Medulla oblongata (tissue), 1 donor: ENCODE measurements around the gene IFT80.
"Not testable (repeated sequence)": the region's sequence is repeated elsewhere in the genome, so short reads cannot be mapped to it uniquely, and the experiment has no call there.

ENCODE experiments used
- DNase-seq: peaks from one replicate; pipeline ENCODE4 v3.0.0-alpha.2; 2015; ENCODE audit errors: extremely low spot score

The IFT80 gene

DNA sequence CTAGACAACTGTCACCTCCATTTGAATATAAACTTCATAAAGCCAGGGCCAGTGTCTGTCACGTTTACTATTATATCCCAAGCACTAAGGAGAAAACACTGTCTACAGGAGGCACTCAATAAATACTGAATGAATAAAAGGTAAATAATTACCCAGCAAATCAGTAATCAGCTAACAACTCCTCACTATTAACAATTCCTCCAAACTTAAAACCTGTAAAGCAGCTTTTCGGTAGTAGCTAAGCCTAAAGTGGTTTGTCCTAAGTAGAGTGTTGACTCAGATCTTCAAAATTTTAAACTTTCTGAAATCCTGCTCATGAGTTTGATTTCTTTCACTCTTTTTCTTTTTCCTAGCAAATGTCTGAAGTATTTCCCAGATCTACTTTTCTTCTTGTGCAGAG is 133.9 kb downstream of the IFT80 start:
- DNase-seq: no peak

DNA sequence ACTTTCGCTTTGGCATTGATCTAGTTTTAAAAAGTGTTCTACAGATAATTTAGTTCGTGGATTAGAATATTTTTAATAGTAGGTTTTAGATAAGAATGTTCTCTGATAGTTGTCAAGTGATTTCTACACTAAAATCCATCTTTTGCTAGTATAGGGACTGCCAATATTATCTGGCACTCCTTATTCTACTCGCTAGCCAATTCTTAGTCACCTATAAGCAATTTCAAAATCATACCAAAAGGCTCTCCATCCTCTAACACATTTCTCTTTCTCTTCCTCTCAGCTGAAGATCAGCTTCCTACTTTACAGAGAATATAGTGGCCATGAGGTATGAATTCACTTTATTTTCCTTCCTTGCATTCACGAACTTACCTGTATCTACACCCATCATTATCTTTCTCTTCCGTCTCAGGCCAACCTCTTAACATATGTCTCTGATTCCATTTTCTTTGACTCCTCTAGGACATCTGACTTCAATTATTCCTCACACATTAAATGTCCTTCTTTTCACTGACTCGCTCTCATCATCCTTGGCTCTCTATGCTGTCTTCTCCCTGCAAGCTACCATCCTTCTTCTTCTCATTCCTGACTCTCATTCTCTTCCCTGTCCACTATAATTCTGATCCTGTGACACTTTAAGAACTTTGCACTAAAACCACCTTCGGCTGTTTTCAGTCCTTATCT is 138.3 kb downstream of the IFT80 start:
- no peak for DNase-seq

DNA sequence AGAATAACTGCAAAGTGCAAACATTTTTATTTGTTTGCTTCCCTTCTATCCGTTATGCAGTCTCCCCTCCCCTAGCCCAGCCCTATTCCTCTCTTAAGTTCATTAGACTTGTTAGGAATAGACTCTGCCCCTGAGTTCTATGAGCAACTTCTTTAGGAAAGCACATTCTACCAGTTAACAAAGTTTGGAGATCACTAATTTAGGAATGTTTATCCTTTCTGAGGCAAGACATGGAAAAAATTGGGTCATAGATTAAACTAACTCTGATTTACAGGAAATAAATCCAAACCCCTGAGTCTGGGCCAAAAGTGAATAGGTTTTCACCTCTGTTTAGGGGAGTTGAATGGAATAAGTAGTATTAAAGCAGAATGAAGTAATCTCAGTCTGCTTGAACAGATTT is 139.4 kb downstream of the IFT80 start:
- no peak for DNase-seq

DNA sequence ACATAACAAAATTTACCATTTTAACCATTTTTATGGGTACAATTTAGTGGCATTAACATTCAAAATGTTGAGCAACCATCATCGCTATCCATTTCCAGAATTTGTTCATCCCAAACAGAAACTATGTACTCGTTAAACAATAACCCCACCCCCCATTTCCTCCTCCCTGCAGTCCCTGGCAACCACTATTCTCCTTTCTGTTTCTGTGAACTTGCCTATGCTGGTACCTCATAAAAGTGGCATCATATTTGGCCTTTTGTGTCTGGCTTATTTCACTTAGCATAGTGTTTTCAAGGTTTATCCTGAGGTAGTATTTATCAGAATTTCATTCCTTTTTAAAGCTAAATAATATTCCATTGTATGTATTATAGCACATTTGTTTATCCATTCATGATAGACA is 141.4 kb downstream of the IFT80 start:
- no peak for DNase-seq

DNA sequence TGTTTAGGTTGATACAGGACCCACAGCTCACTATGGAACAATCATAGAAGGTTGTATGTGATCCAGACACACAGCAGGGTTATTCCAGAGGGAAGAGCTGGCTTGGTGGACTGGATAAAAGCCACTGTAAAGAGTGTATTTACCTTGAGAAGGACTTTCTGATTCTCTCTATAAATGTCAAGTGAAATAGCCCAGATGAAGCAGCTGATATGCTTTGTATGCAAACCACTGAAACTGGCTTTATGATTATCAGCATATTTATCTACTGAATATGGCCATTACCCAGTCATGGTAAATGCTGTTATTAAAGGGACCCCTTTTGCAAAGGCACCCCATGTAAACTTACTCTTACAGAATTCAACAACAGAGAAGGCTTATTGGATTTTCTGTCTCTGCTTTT is 145.7 kb downstream of the IFT80 start:
- no peak for DNase-seq

DNA sequence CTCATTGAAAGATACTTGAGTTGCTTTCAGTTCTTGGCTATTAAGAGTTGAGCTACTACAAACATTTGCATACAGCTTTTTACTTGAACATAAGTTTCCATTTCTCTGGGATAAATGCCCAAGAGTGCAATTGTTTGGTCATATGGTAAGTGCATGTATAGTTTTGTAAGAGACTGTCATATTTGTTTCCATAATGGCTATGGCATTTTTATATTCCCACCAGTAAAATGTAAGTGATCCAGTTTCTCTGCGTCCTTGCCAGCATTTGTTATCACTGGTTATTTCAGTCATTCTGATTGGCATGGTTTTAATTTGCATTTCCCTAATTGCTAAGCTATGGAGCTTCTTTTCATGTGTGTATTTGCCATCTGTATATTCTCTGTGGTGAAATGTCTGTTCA is 151.3 kb downstream of the IFT80 start:
- DNase-seq: no peak

DNA sequence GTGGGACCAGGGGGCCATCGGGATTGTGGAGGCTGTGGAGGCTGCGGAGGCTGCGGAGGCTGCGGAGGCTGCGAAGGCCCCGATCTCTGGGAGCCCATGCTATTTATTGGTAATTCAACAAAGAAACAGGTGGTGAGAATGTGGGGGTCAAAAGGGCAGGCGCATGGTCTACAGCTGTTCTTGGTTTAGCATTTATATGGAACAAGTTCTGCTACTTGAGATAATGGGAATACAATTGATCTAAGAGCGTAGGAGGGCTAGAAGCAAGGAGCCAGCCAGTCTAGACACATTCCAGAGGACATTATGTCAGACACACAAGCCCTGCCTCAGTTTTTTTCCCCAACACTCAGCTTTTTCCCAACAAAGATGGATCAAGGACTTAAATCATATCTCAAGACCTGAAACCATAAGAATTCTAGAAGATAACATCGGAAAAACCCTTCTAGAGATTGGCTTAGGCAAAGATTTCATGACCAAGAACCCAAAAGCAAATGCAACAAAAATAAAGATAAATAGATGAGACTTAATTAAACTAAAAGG is 153.7 kb downstream of the IFT80 start:
- no peak for DNase-seq

DNA sequence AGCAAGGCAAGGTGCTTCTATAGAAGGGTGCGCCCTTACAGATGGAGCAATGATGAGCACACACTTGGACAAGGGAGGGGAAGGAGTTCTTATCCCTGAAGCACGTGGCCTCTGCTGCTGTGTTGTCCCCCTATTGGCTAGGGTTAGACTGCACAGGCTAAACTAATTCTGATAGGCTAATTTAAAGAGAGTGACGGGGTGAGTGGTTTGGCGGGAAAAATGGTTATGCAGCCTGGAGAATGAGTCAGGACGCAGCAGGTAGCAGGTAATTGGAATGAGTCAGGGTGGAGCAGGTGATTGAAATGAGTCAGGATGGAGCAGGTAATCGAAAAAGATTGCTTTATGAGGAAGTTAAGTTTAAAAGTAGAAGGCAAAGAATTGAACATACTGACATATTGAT is 158.3 kb downstream of the IFT80 start:
- DNase-seq: not testable (repeated sequence)

DNA sequence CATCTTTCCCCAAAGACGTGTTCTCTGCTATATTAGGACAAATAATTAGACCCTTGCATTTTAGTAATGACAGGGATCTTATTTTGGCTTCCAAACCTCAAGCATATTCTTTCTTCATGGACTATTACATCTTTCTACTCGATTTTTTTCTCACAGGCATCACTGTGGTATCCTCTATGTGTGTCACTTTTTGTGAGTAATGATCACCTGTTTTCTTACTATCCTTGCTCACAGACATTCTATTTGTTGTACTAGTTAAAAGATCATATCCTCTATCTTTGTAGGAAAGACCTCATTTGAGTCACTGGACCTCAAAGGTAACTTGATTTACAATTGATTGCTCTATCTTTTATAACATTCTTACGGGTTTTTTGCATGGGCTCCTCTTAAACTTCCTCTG is 167.0 kb downstream of the IFT80 start:
- DNase-seq: no peak

DNA sequence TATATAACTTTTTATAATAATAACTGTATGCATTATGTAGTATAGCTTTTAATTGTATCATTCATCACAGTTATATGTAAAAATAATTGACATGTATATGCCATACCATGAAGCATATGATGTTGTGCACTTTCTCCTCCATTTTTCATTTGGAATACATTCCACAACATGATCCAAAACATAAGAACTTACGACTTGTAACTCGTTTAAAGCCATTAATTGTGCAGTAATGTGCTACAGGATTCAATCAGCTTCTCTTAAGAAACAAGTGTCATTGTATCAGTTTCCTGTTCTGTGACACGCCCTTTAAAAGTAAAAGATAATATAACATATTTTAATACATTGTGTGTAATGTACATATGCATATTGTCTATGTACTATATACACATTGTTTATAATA is 171.6 kb downstream of the IFT80 start:
- DNase-seq: no peak

DNA sequence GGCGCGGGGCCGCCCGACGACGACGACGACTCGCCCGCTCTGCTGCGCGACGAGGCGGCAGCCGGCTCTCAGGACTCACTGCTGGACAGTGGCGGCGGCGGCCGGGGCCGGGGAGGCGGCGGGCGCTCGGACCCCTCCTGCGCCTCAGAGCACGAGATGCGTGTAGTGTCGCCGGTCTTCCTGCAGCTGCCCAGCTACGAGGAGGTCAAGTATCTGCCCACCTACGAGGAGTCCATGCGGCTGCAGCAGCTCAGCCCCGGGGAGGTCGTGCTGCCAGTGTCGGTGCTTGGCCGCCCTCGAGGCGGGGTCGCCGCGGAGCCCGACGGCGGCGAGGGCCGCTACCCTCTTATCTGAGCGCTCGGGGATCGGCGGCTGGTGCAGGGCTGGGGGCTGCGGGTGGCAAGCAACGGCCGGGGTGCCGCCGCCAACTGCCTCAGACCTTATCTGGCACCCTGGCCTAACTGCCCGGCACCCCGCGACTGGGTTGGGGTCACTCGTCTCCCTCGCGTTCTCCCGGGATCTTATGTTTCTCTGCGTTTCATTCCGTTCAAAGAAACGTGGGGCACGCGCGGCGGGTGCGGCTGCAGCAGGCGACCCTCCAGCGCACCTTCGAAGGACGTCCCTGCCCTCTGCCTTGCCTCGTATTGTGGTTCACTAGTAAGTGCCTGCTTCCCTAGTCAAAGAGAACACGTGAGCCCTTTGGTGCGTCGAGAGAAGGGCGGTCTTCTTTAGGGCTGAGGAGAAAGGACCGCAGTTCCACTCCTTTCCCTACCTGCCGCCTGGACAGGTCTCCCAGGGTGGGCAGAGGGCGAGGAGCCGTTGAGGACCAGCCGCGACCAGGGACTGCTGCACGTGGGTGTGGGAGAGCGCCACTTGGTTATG is 172.8 kb downstream of the IFT80 start:
- DNase-seq: no peak

DNA sequence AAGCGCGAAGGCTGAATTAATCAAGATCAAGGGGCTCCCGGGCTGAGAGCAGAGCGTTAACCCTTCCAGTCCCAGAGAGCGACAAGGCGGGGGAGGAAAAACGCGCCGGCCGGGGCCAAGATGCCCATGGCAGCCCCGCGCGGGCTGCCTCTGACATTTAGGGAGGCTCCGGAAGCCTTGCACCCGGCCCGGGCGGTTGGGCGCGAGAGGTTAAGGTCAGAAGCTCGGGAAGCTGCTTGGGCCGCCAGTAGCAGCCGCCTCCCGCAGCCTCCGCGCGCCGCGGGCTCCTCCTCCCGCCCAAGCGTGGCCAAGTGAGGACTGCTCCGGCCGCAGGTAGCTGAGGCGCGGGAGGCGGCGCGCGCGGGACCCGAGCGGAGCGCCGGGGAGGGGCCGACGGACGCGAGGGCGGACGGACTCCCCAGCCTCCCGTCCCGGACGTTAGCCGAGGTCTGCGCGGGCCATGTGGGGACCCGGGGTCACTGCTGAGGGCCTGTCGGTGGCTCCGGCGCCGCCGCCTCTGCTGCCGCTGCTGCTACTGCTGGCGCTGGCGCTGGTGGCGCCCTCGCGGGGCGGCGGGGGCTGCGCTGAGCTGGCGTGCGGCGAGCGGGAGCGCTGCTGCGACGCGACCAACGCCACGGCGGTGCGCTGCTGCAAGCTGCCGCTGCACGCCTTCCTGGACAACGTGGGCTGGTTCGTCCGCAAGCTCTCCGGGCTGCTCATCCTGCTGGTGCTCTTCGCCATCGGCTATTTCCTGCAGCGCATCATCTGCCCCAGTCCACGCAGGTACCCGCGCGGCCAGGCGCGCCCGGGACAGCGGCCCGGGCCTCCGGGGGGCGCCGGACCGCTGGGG is 173.6 kb downstream of the IFT80 start, which contains the start of gene C3orf80:
C3orf80 (plus strand) TSS at position 247 of the 850 bp plus-strand sequence; CDS start at position 461, 214 bp downstream.
- DNase-seq: no peak

DNA sequence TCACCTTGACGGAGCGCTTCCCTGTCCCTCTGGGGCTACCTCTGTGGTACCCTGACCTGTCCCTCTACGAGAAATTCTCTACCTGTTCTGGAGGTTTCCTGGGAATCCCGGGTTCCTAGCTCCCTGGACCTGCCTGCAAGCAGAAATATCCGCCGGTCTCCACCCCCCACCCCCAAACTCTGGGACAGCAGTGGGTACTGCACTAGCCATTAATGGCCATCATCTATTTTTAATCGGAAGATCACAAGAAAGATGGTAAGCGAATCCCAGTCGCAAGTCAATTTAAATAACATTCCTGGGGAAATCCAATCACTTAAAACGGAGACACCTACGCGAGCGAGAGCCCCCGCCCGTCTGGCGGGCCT is 174.2 kb downstream of the IFT80 start:
- DNase-seq: no peak

DNA sequence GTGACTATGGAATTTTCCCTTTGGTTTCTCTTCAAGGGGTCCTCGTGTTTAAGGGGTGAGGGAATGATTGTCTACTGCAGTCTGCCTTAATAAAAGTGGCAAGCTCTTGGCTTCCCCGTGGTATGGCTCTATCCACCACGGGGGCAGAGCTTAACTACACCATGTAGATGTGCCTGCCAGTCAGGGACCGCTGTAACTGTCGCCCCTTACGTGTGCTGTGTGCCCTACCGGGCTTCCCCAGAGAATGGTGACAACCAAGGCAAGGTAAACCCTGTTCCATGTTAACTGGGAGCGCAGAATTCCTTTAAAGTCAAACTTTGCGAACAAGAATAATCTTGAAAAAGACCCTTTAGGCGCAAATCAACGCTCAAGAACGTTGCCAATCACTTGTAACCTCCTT is 174.8 kb downstream of the IFT80 start:
- no peak for DNase-seq

DNA sequence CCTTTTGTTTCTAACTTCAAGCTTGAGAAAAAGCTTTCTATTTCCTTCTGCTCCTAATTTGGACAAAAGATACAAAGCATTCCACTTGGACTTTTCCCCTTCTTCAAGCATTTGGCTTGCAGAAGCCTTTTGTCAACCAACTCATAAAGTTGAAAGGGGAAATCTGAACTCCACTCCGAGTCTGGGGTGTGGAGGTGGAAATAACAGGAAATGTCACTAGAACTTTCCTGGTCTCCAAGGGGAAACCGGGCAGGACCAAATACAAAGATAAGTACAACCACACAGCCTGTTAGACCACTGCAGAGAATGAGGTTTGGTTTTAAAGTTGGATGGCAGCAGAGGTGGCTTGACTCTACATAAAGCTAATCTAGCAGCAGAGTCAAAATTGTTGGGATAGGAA is 178.0 kb downstream of the IFT80 start:
- DNase-seq: no peak

DNA sequence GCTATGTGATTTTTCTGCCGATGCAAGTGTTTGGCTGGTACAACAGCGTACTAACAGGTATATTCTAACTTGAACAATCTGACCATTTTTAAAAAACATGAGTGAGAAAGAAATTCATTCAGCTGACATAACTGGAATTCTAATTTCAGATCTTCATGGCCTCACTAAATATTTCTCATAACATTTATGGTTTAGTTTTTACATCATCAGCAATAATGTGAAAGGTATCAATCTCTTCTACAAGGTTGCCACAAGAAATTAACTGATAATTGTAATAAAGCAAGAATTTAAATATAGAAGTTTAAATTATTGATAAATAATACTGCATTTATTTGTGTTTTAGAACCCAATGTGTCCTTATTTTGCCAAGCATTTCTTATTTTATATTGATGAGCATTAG is 179.0 kb downstream of the IFT80 start:
- no peak for DNase-seq

DNA sequence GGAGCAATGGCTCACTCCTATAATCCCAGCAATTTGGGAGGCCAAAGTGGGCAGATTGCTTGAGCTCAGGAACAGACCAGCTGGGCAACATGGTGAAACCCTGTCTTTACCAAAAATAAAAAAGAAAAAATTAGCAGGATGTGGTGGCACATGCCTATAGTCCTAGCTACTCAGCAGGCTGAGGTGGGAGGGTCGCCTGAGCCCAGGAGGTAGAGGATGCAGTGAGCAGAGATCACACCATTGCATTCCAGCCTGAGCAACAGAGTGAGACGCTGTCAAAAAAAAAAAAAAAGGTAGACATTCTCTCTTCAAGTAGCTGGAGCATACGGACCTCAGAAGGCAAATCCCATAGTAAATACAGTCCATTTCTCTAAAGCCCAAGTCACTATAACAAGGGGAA is 180.9 kb downstream of the IFT80 start:
- no peak for DNase-seq

DNA sequence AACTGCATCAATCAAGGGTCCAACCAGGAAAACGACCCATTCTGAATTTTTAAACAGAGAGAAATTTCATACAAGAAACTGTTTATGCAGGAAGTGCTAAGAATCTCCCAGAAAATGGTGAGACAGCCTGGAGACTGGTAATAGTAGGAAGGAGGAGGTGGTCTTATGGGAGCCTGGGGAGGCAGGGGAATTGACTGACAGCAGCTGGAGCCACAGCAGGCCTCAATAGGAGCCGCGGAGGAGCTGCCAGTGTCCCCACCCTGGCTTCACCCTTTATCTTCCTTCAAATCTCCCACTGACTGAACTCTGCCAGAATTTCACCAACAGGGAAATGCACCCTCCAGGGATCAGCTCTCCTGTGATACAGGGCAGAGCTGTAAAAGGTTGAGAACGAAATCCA is 181.3 kb downstream of the IFT80 start:
- no peak for DNase-seq

DNA sequence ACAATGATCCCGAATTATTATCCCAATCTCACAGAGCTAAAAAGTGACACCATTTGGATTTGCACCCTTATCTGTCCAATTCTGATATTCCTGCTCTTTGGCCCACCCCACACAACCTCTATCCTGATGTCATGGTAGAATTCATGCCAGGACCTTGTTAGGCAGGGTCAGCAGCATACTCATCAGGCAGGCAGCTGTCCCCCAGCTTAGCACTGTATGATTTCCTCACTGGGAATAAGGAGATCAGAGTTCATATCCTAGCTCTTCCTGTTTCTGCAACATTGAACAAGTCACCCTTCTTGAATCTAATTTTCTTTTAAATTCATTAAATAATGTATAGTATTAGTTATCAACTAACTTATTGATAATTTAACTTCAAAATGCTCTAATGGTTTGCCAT is 185.8 kb downstream of the IFT80 start:
- no peak for DNase-seq

DNA sequence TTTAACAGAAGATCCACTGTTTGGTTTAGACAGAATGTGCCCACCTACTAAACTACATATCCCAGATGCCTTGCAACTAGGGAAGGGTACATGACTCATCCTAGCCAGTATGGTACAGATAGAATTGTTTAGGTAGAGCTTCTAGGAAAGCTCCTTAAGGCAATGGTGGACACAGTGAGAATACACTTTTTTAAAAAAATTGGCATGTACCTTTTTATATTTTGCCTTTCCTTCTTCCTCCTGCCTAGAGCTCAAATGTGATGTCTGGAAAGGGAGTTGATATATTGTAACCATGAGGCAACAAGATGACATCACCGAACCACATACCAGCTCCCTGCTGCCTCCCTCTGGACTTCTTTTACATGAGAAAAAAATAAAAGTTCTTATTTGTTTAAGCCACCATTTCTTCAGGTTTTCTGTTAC is 188.2 kb downstream of the IFT80 start:
- no peak for DNase-seq

DNA sequence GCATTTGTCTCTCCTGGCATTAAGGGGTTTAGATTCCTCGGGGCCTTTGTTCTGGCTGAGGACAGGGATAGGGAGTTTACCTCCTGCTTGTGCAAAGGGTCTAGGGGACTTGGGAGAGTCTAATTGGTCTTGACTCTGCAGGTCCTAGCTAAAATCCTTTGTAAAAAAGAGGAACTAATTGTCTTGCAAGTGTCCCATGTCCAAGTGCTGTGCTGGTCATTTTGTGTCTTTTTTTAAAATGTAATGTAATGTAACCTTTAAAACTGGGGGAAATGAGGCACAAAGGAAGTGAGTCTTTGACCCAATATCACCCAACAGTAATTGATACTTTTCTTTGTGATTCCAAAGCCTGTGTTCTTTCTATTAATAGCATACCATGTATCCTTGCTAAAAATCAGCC is 188.7 kb downstream of the IFT80 start:
- no peak for DNase-seq
